Cardiac fibroblast (primary cell): Measurements from ENCODE around the gene GRHL1.

Experiments used
- DNase-seq, 2 donors: peaks; one replicate each; pipeline versions ENCODE4 v3.0.0 to v3.0.0-alpha.2; 2010; ENCODE audit warnings: low read depth in 2 of 2
- H3K4me3 ChIP-seq, 2 donors: replicated peaks in 1 of 2; 1 replicate in 1 of 2; 2 replicates in 1 of 2; pipeline ENCODE4 v1.5.1; 2011; ENCODE audit warnings: low read depth in 2 of 2, low read length in 2 of 2, mild to moderate bottlenecking in 2 of 2, moderate library complexity in 1 of 2
- TF ChIP-seq, protein P1 (sequence below): IDR thresholded peaks from one replicate; pipeline ENCODE4 v1.5.1; 2011; ENCODE audit warnings: low read depth, mild to moderate bottlenecking, low read length, inconsistent platforms

Gene GRHL1

DNA sequence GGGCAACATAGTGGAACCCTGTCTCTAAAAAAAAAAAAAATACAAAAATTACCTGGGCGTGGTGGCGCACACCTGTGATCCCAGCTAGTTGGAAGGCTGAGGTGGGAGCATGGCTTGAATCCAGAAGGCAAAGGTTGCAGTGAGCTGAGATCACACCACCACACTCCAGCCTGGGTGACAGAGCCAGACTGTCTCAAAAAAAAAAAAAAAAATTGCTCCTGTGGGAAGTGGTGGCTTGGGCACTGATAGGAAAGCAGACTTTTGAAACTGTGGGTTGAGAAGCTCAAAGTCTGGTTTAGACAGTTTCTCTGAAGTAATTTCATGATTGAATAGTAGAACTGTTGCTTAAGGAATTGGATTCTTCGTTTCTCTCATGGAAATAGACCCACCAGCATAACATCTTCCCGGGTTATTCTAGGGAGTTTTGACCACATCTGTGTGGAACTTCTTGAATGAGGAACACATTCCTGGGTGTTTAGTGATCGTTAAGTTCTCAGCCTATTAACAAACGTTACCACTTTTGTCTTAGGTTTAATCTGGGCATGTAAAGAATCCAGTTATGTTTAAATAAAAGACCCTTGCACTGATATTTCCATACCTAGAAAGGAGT is 33.5 kb downstream of the GRHL1 start:
- DNase-seq: peak in 1 of 2 donors; percentile 50
- H3K4me3 ChIP-seq: no peak overlapping the region
- TF ChIP-seq, protein P1, sequence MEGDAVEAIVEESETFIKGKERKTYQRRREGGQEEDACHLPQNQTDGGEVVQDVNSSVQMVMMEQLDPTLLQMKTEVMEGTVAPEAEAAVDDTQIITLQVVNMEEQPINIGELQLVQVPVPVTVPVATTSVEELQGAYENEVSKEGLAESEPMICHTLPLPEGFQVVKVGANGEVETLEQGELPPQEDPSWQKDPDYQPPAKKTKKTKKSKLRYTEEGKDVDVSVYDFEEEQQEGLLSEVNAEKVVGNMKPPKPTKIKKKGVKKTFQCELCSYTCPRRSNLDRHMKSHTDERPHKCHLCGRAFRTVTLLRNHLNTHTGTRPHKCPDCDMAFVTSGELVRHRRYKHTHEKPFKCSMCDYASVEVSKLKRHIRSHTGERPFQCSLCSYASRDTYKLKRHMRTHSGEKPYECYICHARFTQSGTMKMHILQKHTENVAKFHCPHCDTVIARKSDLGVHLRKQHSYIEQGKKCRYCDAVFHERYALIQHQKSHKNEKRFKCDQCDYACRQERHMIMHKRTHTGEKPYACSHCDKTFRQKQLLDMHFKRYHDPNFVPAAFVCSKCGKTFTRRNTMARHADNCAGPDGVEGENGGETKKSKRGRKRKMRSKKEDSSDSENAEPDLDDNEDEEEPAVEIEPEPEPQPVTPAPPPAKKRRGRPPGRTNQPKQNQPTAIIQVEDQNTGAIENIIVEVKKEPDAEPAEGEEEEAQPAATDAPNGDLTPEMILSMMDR: no peak

DNA sequence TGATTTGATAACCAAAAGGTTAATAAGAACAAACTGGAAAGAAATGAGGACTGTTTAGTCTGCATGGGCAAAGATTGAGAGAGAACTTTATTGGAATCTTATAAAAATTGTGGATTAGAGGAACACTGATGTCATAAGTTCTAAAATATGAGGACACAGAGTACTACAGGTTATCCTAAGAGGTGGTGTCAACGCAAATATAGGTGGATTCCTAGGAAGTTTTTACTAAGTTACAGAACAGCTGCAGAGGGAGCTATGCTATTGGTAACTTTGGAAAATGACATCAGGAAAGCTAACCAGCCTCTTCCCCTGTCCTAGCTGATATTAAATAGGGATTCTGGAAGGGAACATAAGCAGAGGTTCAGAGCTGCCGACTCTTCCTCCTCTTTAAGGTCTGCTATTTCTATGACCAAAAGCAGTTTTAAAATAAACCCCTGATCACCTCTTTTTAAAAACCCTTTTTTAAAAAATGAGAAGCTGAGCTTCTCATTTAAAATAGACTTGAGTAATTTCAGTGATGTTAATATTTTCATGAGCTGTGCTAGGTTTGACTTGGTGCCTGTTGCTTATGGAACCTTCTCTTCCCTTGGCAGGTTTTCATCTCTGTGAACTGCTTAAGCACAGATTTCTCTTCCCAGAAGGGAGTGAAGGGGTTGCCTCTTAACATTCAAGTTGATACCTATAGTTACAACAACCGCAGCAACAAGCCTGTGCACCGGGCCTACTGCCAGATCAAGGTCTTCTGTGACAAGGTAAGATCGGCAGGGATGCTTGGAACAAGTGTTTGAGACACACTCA is 34.2 kb downstream of the GRHL1 start:
- TF ChIP-seq, protein P1: no peak
- no peak for DNase-seq
- H3K4me3 ChIP-seq: no peak overlapping the region

DNA sequence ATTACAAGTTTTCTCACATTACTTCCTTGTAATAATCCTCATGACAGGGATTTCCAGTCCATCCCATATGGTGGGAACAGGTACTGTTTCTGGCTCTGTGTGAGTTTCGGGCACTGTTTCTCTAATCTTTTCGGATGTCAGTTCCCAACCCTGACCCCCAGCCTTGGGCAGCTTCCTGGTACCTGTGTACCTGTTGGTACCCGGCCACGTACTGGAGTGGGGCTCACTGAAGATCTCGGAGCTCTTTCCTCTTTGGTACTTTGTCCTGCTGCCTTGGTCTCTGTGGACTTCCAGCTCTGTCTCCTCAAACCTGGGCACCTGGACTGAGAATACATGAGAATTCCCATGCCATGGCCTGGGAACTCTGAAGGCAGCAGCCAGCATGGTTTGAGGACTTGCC is 36.8 kb downstream of the GRHL1 start:
- TF ChIP-seq, protein P1: no peak
- no peak overlapping the region for H3K4me3 ChIP-seq
- no peak for DNase-seq

DNA sequence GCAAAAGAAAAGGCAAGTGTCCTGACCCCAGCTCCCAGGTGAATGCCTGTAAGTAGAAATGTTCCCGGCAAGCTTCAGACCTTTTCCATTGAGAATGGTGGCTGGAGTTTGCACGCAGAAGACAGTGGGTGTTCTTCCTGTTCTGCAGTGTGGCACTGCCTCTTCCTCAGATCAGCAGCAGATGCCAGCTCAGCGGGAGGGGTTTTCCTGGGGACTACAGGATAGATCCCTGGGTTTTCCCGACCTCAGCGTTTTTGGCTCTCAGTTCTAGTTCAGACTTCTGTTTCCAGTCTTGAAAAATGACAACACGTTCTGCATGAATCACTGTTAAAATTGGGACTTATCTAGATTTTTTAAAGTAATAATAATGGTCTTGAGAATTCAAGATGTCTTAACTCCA is 39.2 kb downstream of the GRHL1 start:
- no peak overlapping the region for H3K4me3 ChIP-seq
- DNase-seq: peak in 1 of 2 donors; percentile 25
- TF ChIP-seq, protein P1: no peak

DNA sequence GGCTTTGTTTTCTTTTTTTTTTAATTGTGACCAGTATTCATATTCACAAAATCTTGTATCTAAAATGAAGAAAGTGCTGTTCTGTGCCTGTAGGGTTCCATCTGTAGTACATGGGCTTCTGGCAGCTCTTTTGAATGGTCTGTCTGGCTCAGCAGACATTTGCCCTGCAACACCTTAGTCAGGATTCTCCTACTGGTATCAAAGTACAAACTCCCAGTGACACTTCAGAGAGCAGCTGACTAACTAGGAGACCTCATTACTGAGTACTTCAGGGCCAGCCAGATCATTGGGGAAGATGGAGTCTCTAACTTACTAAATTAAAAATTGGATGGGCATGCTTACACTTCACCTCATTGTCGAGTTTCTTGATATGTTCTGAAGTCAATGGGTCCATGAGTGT is 39.7 kb downstream of the GRHL1 start:
- TF ChIP-seq, protein P1: no peak
- H3K4me3 ChIP-seq: no peak overlapping the region
- DNase-seq: no peak

DNA sequence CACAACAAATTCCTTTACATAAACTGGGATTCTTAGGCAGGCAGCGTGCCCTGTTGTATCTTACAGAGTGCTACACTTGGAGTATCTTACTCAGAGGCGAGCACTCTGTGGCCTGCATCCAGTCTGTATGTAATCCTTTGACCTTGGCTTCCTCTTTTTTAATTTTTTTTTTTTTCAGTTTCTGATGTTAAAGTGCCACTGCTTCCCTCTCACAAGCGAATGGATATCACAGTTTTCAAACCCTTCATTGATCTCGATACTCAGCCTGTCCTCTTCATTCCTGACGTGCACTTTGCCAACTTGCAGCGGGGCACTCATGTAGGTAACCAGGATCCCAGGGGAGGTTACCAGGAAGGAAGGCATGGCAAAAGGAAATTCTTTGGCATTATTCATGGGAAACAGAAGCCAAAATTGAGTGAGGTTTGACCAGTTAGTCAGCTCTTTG is 40.4 kb downstream of the GRHL1 start:
- TF ChIP-seq, protein P1: no peak
- peak; percentile 36 to 57 for DNase-seq
- no peak overlapping the region for H3K4me3 ChIP-seq
